Heart left ventricle (tissue), 16 donors: ENCODE results near the gene DPM2. TPM values are rescaled to one million over a fixed set of nuclear protein-coding genes. Genes with fewer than 3 reads are reported as not detected.

ENCODE experiments used
- ATAC-seq, 4 donors: fragments of 200-7000 bp; cut with Tn5 transposase; one replicate each; pipeline ENCODE4 v1.9.1; 2020 to 2022; ENCODE audit warnings: moderate library complexity in 4 of 4, mild to moderate bottlenecking in 3 of 4, moderate number of reproducible peaks in 1 of 4
- DNase-seq, 5 donors: peaks; one replicate each; pipeline ENCODE4 v3.0.0-alpha.2; 2020
- H3K27ac ChIP-seq, 12 donors: fragments of 200-600 bp; sonication (generic) in 4 of 12; one replicate each; pipeline versions ENCODE4 v1.5.0 to v1.8.0; 2016 to 2022; ENCODE audit warnings: mild to moderate bottlenecking in 2 of 12
- H3K27me3 ChIP-seq, 9 donors: fragments of 200-600 bp; sonication (generic) in 2 of 9; one replicate each; pipeline versions ENCODE4 v1.5.1 to v1.8.0; 2016 to 2022; ENCODE audit warnings: mild to moderate bottlenecking in 3 of 9
- H3K36me3 ChIP-seq, 9 donors: fragments of 200-600 bp; sonication (generic) in 2 of 9; one replicate each; pipeline versions ENCODE4 v1.5.0 to v1.8.0; 2018 to 2022; ENCODE audit warnings: mild to moderate bottlenecking in 2 of 9
- H3K4me1 ChIP-seq, 12 donors: fragments of 200-600 bp; sonication (generic) in 4 of 12; one replicate each; pipeline versions ENCODE4 v1.5.0 to v1.8.0; 2016 to 2022; ENCODE audit warnings: mild to moderate bottlenecking in 3 of 12
- H3K4me3 ChIP-seq, 12 donors: fragments of 200-600 bp; sonication (generic) in 4 of 12; one replicate each; pipeline versions ENCODE4 v1.5.0 to v1.8.0; 2017 to 2022; ENCODE audit warnings: mild to moderate bottlenecking in 9 of 12, moderate library complexity in 4 of 12
- H3K9me3 ChIP-seq, 12 donors: fragments of 200-600 bp; sonication (generic) in 4 of 12; one replicate each; pipeline versions ENCODE4 v1.5.0 to v1.8.0; 2016 to 2022; ENCODE audit warnings: mild to moderate bottlenecking in 1 of 12
- POLR2A ChIP-seq, 2 donors: fragments of 450-650 bp; IDR thresholded peaks; one replicate each; pipeline ENCODE4 v1.6.1; 2017; ENCODE audit warnings: antibody characterized with exemption in 2 of 2, mild to moderate bottlenecking in 2 of 2, moderate library complexity in 2 of 2
- WGBS, 4 donors: extraction: QIAGEN DNeasy Blood & Tissue Kit in 2 of 4; methylation state at CpG; one replicate each; pipeline versions ENCODE4 v1.1.5 to v1.1.7; 2013 to 2018; 5-methylcytosine and 5-hydroxymethylcytosine counted together
- intact Hi-C, 10 donors: fragments of 100-400 bp; cut with DNase I; formaldehyde crosslinking; loops; one replicate each; pipeline versions ENCODE4 v1.11.1 to v1.14.2; 2022
- polyA plus RNA-seq, 2 donors: library from polyadenylated mRNA; stranded (reverse); fragments of 200-250 nt; gene quantifications; one replicate each; pipeline ENCODE4 v1.2.3, GENCODE V29; 2013
- total RNA-seq, 9 donors: library from RNA; depleted of rRNA in 2 of 9; stranded (reverse); fragments of >200 nt in 2 of 9; fragmentation: NEBNext Ultra II Directional in 3 of 9; extraction: Animal tissue kit (Norgen Biotek cat#: 25700) in 3 of 9; gene quantifications; one replicate each; pipeline versions ENCODE4 v1.1.0 to v1.2.4, GENCODE V29; 2016 to 2023
- TF ChIP-seq, protein P1 (sequence below), 12 donors: fragments of 200-600 bp; sonication (generic) in 4 of 12; IDR thresholded peaks; one replicate each; pipeline versions ENCODE4 v1.5.0 to v1.8.0; 2018 to 2022; ENCODE audit warnings: antibody characterized with exemption in 12 of 12, mild to moderate bottlenecking in 5 of 12
- donor health status: ischemic (EF 13 %, LVEDD 7.1; RV severe dilation, severe dysfunction).
- donor health status: healthy with polysubstance abuse.
- donor health status: DM: no; HTN: yes; CAD: no.
- donor health status: DM: no; HTN: no; CAD: no.
- donor health status: ischemic (EF 25% LVEDD 6.9; RV normal size, moderate dysfunction).
- donor health status: ischemic (EF 25% LVEDD 5.7; RV mildly dilated, moderate dysfunction).
- donor health status: healthy.
- donor health status: DM: yes; HTN: yes; CAD: no.
- donor health status: ischemic (EF 35%, LVEDD 5.7; RV mildly dilated, moderate dysfunction).
- donor health status: nonischemic (EF 11% LVEDD 7.7; RV severe dilation, severe dysfunction).
- donor health status: DM: yes; HTN: yes; CAD: no.
- donor health status: PGD.
- donor health status: ischemic (EF 29% LVEDD 5.4; RV normal size, mild dysfunction).
- donor health status: nonischemic (EF 23%, LVEDD 6.1; RV moderate dilation, normal function).

The DPM2 gene
- total and polyA plus RNA-seq, 11 donors = 7.2 to 31.7 (median 13.5) TPM

- Histone ChIP-seq H3K9me3 (no peaks in the 10 kb centered on the region), H3K36me3 (peaks cover 0 to 4% (median 0%) of the 10 kb centered on the region in 9 donors), H3K4me1 (peaks cover 0 to 97% (median 89%) of the 10 kb centered on the region in 12 donors), H3K4me3 (peak overlapping the region in 1 of 12 donors; percentile 81), H3K27ac (peak overlapping the region in 9 of 12 donors; percentile 28 to 95 (median 85)), H3K27me3 (no peaks in the 10 kb centered on the region)
- intact Hi-C loops = no loop called here
- WGBS, 4 donors = 70 to 73% (median 72%) methylated on average over 8 to 10 of the region's 10 CpGs
- DNase-seq = peak in 3 of 5 donors; percentile 49 to 67 (median 59)
- TF ChIP-seq, protein P1, sequence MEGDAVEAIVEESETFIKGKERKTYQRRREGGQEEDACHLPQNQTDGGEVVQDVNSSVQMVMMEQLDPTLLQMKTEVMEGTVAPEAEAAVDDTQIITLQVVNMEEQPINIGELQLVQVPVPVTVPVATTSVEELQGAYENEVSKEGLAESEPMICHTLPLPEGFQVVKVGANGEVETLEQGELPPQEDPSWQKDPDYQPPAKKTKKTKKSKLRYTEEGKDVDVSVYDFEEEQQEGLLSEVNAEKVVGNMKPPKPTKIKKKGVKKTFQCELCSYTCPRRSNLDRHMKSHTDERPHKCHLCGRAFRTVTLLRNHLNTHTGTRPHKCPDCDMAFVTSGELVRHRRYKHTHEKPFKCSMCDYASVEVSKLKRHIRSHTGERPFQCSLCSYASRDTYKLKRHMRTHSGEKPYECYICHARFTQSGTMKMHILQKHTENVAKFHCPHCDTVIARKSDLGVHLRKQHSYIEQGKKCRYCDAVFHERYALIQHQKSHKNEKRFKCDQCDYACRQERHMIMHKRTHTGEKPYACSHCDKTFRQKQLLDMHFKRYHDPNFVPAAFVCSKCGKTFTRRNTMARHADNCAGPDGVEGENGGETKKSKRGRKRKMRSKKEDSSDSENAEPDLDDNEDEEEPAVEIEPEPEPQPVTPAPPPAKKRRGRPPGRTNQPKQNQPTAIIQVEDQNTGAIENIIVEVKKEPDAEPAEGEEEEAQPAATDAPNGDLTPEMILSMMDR (IDR thresholded peaks at IDR 0.05) = no peak
- no peak for TF ChIP-seq POLR2A (IDR thresholded peaks at IDR 0.05)
- no peak for ATAC-seq
Observed at GRCh38 chr9:127975376-127976315, 38.0 kb upstream of the DPM2 start.

DNA sequence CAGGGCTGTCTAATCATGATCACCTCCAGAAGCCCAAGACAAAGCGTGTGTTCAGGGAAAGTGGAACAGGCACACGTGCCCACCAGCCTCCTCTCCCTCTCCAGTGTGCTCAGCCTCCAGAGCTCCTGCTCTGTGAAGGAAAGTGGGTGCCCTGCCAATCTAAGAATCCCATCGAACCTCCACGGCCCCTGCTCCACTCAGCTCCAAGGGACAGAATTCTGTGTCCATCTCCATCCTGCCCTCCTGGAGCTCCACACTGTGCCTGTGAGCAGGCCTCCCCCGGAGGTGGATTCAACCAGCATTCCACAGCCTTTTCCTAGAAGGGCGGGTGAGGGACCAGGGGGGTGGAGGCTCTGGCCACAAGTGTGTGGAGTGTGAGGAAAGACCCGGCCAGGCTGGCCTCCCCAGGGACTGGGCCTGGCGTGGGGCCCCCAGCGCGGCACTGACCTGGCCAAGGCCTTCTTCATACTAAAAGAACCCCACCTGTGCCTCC, 37.2 kb upstream of the DPM2 start:
- Histone ChIP-seq H3K27me3 (no peaks in the 10 kb centered on the region), H3K27ac (peak overlapping the region in 10 of 12 donors; percentile 28 to 95 (median 84)), H3K4me1 (peaks cover 0 to 100% (median 94%) of the 10 kb centered on the region in 12 donors), H3K9me3 (no peaks in the 10 kb centered on the region), H3K36me3 (peaks cover 0 to 4% (median 0%) of the 10 kb centered on the region in 9 donors), H3K4me3 (no peak overlapping the region)
- ATAC-seq (no peak), DNase-seq (peak in 3 of 5 donors; percentile 35 to 64 (median 46))
- intact Hi-C loops = no loop called here
- WGBS, 4 donors = 44 to 67% (median 51%) methylated on average over 2 to 10 of the region's 10 CpGs
- no peak for TF ChIP-seq POLR2A (IDR thresholded peaks at IDR 0.05)
- TF ChIP-seq, protein P1 (IDR thresholded peaks at IDR 0.05) = no peak

DNA sequence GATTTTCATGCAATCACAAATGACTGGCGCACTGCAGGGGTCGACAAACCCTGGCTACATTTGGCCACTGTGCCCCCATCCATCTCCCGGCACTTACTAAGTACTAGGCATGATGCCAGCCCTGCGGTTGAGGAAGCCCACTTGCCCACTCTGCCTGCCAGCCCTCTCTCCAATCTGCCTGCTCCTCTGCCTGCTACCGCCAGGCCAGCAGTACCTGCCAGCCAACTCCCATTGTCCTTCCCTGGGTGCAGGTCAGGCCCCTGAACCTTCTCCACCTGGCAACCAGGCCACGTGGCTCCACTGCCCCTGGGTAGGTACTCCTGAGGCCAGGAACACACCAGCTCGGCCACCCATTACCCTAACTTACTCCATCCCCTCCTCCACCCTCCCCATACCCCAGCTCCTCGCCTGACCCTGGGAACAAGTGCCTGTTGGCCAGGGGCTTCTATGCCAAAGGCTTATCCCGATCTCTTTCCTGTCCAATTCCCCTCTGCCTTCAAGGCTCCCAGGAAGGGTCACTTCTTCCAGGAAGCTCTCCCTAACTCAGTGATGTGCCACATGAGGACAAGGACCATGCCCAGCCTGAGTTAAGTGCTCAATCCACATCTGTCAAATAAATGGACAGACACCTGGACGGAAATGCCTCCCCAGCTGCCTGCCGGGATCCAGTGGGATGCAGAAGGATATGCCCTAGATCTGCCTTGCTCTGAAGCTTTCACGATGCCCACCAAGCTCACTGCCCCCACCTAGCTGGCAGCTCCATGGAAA, 36.5 kb upstream of the DPM2 start:
- intact Hi-C loops = no loop called here
- Histone ChIP-seq H3K27ac (peak overlapping the region; percentile 66 to 95 (median 82)), H3K4me3 (no peak overlapping the region), H3K27me3 (no peaks in the 10 kb centered on the region), H3K9me3 (no peaks in the 10 kb centered on the region), H3K36me3 (peaks cover 0 to 4% (median 0%) of the 10 kb centered on the region in 9 donors), H3K4me1 (peaks cover 0 to 100% (median 95%) of the 10 kb centered on the region in 12 donors)
- ATAC-seq (no peak), DNase-seq (peak in 3 of 5 donors; percentile 21 to 37 (median 25))
- TF ChIP-seq POLR2A (IDR thresholded peaks at IDR 0.05) = no peak
- TF ChIP-seq, protein P1 (IDR thresholded peaks at IDR 0.05) = no peak
- WGBS, 4 donors = 62 to 68% (median 64%) methylated on average over 11 to 12 of the region's 12 CpGs
